Fibroblast of lung (primary cell): ENCODE measurements around the gene ZFP69B. TPM values are rescaled to one million over a fixed set of nuclear protein-coding genes. Genes with fewer than 3 reads are reported as not detected.

ENCODE experiments used
- DNase-seq, 2 donors: peaks; one replicate each; pipeline versions ENCODE4 v3.0.0 to v3.0.0-alpha.2; 2010; ENCODE audit warnings: low read depth in 2 of 2
- H2AFZ ChIP-seq: 2 replicates; pipeline ENCODE4 v1.5.1; 2012; ENCODE audit warnings: low read length, control low read depth, inconsistent platforms
- H3K27ac ChIP-seq: 2 replicates; pipeline ENCODE4 v1.5.1; 2011; ENCODE audit warnings: low read length, control low read depth; ENCODE audit not compliant: insufficient read depth
- H3K27me3 ChIP-seq: 2 replicates; pipeline ENCODE4 v1.5.1; 2011; ENCODE audit warnings: mild to moderate bottlenecking, low read length; ENCODE audit not compliant: control insufficient read depth, insufficient read depth
- H3K36me3 ChIP-seq: 2 replicates; pipeline ENCODE4 v1.5.1; 2011; ENCODE audit warnings: low read length; ENCODE audit not compliant: control insufficient read depth, insufficient read depth
- H3K4me1 ChIP-seq: 2 replicates; pipeline ENCODE4 v1.5.1; 2011; ENCODE audit warnings: low read length; ENCODE audit not compliant: control insufficient read depth, insufficient read depth; ENCODE audit errors: extremely low read depth
- H3K4me2 ChIP-seq: 2 replicates; pipeline ENCODE4 v1.5.1; 2011; ENCODE audit warnings: low read length, control low read depth; ENCODE audit not compliant: insufficient read depth; ENCODE audit errors: extremely low read depth
- H3K4me3 ChIP-seq, 4 experiments: fragments of 200-600 bp in 1 of 4; sonication (generic) in 1 of 4; replicated peaks in 1 of 4; 2 replicates each; pipeline ENCODE4 v1.5.1; 2011 to 2016; ENCODE audit warnings: low read length in 4 of 4, low read depth in 3 of 4, mild to moderate bottlenecking in 3 of 4, control low read depth in 2 of 4, inconsistent platforms in 1 of 4, mixed read lengths in 1 of 4; ENCODE audit not compliant: insufficient read depth in 1 of 4; ENCODE audit errors: control extremely low read depth in 1 of 4
- H3K79me2 ChIP-seq: 2 replicates; pipeline ENCODE4 v1.5.1; 2012; ENCODE audit warnings: mild to moderate bottlenecking, low read length, inconsistent platforms; ENCODE audit not compliant: control insufficient read depth, insufficient read depth
- H3K9ac ChIP-seq: 2 replicates; pipeline ENCODE4 v1.5.1; 2011; ENCODE audit warnings: mild to moderate bottlenecking, low read length, control low read depth; ENCODE audit not compliant: insufficient read depth
- H3K9me3 ChIP-seq: 2 replicates; pipeline ENCODE4 v1.5.1; 2012; ENCODE audit warnings: low read depth, low read length; ENCODE audit not compliant: control insufficient read depth, insufficient read depth
- H4K20me1 ChIP-seq: 2 replicates; pipeline ENCODE4 v1.5.1; 2011; ENCODE audit warnings: low read length; ENCODE audit not compliant: control insufficient read depth, insufficient read depth; ENCODE audit errors: extremely low read depth
- EZH2 ChIP-seq: IDR thresholded peaks from 2 replicates; pipeline ENCODE4 v1.5.1; 2012; ENCODE audit warnings: low read length, control low read depth, mild to moderate bottlenecking; ENCODE audit errors: missing control alignments
- polyA plus RNA-seq, 2 donors: library from polyadenylated mRNA; depleted of rRNA in 1 of 2; stranded (reverse) in 1 of 2; unstranded in 1 of 2; fragments of >200 nt; gene quantifications; 2 replicates each; pipeline ENCODE4 v1.2.1, GENCODE V29; 2011 to 2012; ENCODE audit warnings: missing spikeins in 1 of 2
- total RNA-seq: library from RNA; depleted of rRNA; stranded (reverse); fragments of >200 nt; gene quantifications from 2 replicates; pipeline ENCODE4 v1.2.1, GENCODE V29; 2014
- TF ChIP-seq, protein P1 (sequence below), 2 donors: IDR thresholded peaks in 1 of 2; conservative IDR thresholded peaks in 1 of 2; 1 replicate in 1 of 2; 2 replicates in 1 of 2; pipeline ENCODE4 v1.5.1; 2011 to 2012; ENCODE audit warnings: low read length in 2 of 2, control low read depth in 1 of 2, inconsistent platforms in 1 of 2, low read depth in 1 of 2, mild to moderate bottlenecking in 1 of 2

ZFP69B gene
- total and polyA plus RNA-seq, 2 donors (not counting 1 experiment from before 2014, with no cell fraction given) = 2.5 to 2.7 TPM

DNA sequence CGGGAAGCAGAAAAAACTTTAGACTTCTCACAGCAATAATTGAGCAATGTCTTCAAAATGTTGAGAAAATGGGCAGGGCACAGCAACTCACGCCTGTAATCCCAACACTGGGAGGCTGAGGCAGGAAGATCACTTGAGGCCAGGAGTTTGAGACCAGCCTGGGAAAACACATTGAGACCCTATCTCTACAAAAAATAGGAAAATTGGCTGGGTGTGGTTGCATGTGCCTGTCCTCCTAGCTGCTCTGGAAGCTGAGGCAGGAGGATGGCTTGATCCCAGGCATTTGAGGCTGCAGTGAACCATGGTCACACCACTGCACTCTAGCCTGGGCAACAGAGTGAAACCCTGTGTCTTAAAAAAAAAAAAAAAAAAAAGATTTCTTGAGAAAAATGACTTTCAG lies 19.1 kb downstream of the ZFP69B start:
- Histone ChIP-seq H3K9me3 (no peaks in the 10 kb centered on the region), H3K4me3 (no peak overlapping the region), H3K4me1 (no peaks in the 10 kb centered on the region), H2AFZ (no peak overlapping the region), H3K79me2 (no peaks in the 10 kb centered on the region), H3K27me3 (no peaks in the 10 kb centered on the region), H3K4me2 (no peak overlapping the region), H4K20me1 (no peaks in the 10 kb centered on the region), H3K27ac (no peak overlapping the region), H3K9ac (no peak overlapping the region), H3K36me3 (no peaks in the 10 kb centered on the region)
- TF ChIP-seq, protein P1, sequence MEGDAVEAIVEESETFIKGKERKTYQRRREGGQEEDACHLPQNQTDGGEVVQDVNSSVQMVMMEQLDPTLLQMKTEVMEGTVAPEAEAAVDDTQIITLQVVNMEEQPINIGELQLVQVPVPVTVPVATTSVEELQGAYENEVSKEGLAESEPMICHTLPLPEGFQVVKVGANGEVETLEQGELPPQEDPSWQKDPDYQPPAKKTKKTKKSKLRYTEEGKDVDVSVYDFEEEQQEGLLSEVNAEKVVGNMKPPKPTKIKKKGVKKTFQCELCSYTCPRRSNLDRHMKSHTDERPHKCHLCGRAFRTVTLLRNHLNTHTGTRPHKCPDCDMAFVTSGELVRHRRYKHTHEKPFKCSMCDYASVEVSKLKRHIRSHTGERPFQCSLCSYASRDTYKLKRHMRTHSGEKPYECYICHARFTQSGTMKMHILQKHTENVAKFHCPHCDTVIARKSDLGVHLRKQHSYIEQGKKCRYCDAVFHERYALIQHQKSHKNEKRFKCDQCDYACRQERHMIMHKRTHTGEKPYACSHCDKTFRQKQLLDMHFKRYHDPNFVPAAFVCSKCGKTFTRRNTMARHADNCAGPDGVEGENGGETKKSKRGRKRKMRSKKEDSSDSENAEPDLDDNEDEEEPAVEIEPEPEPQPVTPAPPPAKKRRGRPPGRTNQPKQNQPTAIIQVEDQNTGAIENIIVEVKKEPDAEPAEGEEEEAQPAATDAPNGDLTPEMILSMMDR (conservative IDR thresholded peaks at IDR 0.05 in 1 of 2, IDR thresholded peaks at IDR 0.05 in 1 of 2; ENCODE audit: low read depth in 1 of 2, low read length in 2 of 2) = no peak
- no peak for TF ChIP-seq EZH2
- DNase-seq = no peak

DNA sequence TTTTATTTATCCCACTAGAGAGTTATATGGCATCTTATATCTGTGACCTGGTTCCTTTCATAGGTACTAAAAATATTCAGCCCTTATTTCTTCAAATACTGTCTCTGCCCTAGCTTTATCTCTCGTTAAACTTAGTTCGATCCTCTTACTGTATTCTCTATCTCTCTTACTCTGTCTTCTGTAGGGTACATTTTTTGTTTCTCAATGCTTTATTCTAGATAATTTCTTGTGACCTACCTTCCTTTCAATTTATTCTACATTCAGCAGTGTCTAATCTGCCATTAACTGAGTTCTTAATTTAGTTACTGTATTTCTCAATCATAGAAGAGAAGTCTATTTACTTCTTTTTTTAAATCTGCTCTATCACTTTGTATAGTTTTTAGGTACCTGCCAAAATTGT lies 25.0 kb downstream of the ZFP69B start:
- no peaks in the 10 kb centered on the region for H3K79me2 ChIP-seq
- no peaks in the 10 kb centered on the region for H4K20me1 ChIP-seq
- no peaks in the 10 kb centered on the region for H3K4me1 ChIP-seq
- H2AFZ ChIP-seq = no peak overlapping the region
- H3K27me3 ChIP-seq = no peaks in the 10 kb centered on the region
- no peak overlapping the region for H3K4me3 ChIP-seq
- no peaks in the 10 kb centered on the region for H3K36me3 ChIP-seq
- H3K4me2 ChIP-seq = no peak overlapping the region
- no peak overlapping the region for H3K27ac ChIP-seq
- DNase-seq = no peak
- TF ChIP-seq, protein P1 (conservative IDR thresholded peaks at IDR 0.05 in 1 of 2, IDR thresholded peaks at IDR 0.05 in 1 of 2; ENCODE audit: low read depth in 1 of 2, low read length in 2 of 2) = no peak
- TF ChIP-seq EZH2 = no peak
- no peak overlapping the region for H3K9ac ChIP-seq
- no peaks in the 10 kb centered on the region for H3K9me3 ChIP-seq

DNA sequence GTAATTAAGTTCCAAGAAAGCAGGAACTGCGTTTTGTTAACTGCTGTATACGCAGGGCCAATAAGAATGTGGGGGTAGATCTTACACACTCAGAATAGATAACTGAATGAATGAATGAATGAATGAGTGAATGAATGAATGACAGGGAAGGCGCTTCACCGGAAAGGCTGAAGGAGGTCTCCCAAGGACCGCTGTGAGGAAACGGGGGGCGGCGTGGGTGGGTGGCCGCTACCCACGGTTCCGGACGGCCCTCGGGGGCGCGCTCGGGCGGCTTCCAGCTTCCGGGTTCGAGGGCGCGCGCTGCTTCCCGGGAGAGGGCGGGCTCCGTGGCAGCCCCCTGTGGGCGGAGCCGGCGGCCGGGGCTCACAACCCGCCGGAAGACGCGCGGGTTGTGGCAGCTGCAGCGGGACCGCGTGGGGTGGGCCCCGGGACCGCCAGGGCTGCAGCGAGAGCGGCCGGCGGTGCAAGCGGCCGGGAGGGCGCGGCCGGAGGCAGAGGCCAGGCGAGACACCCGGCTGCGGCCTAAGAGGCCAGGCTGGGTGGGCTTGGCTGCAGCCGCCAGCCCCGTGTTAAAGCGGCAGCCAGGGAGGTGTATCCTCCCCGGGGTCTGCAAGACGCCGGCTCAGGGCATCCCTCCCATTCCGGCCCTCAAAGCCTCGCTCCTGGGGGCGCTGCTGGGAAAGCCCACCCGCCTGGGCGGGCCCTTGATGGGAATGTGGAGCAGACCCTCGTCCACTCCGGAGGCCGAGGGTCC lies 26.8 kb downstream of the ZFP69B start, which contains the start of gene ZFP69:
Gene ZFP69, plus strand, starts transcription at position 367 of the 754 bp plus-strand sequence. CDS start 2,072 bp downstream, outside the sequence.
- no peaks in the 10 kb centered on the region for H3K27me3 ChIP-seq
- H3K9ac ChIP-seq = peak within 1 kb of the TSS; percentile 60
- no peaks in the 10 kb centered on the region for H3K9me3 ChIP-seq
- no peaks in the 10 kb centered on the region for H3K4me1 ChIP-seq
- peak within 1 kb of the TSS; percentile 95 for H2AFZ ChIP-seq
- TF ChIP-seq, protein P1 (conservative IDR thresholded peaks at IDR 0.05 in 1 of 2, IDR thresholded peaks at IDR 0.05 in 1 of 2; ENCODE audit: low read depth in 1 of 2, low read length in 2 of 2) = no peak
- TF ChIP-seq EZH2 = no peak
- H3K27ac ChIP-seq = peak within 1 kb of the TSS; percentile 53
- H3K36me3 ChIP-seq = no peaks in the 10 kb centered on the region
- peak within 1 kb of the TSS; percentile 100 for H3K4me2 ChIP-seq
- H3K79me2 ChIP-seq = no peaks in the 10 kb centered on the region
- DNase-seq = peak; percentile 64 to 73
- peak within 1 kb of the TSS; percentile 71 to 89 (median 78) for H3K4me3 ChIP-seq
- no peaks in the 10 kb centered on the region for H4K20me1 ChIP-seq
